NCI-H146 treated with DMSO at 0.1 percent for 48 hours (cell line): Measurements from ENCODE around the gene SNX1.
A peak's percentile ranks its signal among the peaks of the same experiment; 100 is the strongest.

Experiments
- DNase-seq: peaks from one replicate; lab custom pipeline; 2025; ENCODE audit not compliant: unreplicated experiment; lab: John Stamatoyannopoulos, UW

The SNX1 gene

DNA sequence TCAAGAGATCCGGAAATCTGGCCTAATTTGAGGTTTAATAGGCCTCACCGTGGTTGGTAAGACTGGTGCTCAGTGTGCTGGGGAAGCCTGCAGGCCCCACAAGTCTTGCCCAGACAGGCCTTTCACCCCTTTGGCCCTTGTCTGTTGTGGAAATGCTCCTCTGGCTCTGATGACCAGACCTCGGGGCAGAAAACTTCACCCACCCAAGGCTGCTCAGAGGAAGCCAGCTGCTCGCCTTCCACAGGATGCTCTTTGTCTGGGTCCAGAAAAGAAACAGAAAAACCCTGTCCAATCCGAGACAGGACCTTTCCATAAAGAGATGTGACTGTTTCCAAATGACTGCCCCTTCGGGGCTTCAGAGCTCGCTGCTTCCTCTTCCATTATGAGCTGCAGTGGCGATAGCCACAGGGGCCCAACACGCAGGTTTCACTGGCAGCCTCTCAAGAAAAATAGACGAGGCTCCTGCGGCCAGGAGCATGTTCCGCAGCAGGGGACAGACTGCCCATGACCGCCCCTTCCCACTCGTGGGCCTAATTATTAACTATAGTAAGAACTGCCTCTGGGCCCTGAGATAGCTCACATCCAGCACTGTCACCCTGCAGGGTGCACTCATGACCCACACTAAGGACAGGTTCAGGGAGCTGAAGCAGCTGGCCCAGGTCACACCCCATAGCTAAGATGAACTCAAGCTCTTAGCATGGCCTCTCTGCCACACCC is 48.9 kb downstream of the SNX1 start:
- DNase-seq: no peak

DNA sequence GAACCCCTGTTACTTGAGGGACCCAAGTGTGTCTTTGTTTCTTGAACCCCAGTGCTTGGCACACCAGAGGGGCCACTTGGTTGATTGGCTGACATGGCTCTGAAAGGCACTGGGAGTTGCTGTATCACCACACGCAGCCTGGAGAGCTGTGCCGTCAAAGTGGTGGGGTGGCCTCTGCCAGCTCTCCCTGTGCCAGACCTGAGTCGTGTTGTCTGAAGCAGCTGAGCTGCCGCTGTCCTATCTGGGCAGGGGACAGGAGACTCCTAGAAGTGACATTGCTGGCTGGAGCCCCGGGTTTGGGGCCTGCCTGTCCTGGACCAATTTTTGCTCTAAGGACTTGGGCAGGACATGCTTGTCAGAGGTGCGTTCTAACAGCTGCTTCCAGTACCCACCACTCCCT is 50.3 kb downstream of the SNX1 start:
- no peak for DNase-seq

DNA sequence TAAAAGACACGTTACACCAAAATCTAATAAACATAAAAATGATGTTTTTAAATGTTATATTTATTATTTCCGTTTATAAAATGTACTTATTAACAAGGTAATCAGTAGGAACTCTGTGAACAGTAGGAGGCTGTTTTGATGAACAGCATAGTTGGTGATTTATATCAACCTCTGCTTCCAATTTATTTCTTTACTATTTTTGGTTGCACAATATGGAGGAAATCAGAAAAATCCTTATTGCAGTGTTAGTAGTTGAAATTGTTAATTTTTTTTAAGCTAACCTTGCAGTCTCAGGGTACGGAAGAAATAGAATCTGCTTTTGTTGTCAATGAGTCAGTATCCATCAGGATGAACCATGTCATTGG is 50.7 kb downstream of the SNX1 start:
- DNase-seq: no peak

DNA sequence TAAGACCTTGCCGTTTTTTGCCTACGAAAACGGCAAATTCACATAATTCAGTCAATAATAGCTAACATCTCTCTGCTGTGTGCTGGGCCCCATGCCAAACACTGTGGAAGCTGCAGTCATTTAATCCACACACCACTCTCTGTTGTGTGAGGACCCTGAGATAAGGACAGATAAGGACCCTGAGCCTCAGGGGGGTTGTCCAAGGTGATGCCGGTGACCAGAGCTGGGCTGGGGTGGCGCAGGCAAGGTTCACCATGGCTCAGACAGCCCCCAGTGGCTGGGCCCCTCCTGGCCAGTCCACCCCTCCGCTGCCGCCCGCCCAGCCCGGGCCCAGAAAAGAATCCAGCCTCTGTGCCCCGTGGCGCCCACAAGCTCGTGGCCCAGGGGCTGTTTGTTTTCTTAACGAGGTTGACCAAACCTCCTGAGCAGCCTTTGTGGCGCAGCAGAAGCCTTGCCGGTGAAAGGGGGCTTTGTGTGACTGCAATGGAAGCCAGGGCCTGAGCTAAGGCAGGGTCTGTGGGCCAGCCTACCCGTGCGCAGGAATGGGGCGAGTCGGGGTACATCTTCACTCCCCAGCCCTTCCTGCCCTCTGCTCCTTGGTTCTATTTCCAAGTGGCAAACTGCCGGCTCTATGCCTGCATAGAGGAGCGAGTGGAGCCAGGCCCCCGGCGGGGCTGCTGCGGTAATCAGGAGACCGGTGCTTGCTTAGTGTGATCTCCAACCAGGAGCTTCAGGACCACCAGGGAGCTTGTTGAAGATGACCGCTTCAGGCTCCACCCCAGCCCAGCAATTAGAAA is 51.3 kb downstream of the SNX1 start:
- DNase-seq: no peak

DNA sequence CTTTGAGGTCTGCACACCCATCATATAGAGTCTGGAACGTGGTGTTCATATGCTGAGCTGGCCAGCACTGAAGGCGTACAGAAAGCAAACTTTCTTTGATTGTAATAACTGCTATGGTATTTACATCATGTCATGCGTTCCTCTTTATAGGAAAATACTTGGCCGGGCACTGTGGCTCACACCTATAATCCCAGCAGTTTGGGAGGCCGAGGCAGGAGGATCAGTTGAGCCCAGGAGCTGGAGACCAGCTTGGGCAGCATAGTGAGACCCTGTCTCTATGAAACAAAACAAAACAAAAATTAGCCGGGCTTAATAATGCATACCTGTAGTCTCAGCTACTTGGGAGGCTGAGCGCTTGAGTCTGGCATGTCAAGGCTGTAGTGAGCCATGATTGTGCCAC is 52.4 kb downstream of the SNX1 start:
- no peak for DNase-seq

DNA sequence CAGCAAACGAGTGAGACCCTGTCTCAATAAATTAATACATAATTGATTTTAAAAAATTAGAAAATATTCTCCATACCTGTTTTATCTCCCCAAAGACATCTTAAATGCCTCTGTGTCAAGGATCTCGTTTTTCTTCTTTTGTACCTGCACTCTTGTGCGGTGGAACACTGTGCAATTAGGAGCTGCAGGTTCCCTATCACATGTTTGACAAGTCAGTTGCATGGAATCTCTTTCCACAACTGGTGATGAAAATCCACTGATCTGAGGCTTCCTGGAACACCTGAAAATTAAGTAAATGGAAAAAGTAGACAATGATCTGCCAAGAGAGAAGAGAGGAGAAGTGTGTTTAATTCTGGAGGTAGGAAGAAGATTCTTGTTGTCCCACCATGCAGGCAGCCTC is 52.8 kb downstream of the SNX1 start:
- no peak for DNase-seq

DNA sequence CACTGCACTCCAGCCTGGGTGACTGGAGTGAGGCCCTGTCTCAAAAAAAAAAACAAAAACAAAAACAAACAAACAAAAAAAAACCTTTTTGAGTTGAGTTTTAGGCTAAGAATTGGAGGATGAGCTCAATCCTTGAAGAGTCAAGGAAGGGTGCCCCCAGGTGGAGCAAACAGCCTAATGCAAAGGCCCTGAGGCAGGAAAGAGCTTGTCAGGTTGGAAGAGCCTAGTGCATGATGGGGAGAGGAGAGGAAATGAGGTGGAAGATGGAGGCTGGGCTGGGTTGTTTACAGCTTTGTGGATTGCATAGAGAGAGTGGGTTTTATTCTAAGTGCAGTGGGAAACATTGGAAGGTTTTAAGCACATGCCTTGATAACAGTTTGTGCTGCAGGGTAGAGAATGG is 53.6 kb downstream of the SNX1 start:
- DNase-seq: no peak

DNA sequence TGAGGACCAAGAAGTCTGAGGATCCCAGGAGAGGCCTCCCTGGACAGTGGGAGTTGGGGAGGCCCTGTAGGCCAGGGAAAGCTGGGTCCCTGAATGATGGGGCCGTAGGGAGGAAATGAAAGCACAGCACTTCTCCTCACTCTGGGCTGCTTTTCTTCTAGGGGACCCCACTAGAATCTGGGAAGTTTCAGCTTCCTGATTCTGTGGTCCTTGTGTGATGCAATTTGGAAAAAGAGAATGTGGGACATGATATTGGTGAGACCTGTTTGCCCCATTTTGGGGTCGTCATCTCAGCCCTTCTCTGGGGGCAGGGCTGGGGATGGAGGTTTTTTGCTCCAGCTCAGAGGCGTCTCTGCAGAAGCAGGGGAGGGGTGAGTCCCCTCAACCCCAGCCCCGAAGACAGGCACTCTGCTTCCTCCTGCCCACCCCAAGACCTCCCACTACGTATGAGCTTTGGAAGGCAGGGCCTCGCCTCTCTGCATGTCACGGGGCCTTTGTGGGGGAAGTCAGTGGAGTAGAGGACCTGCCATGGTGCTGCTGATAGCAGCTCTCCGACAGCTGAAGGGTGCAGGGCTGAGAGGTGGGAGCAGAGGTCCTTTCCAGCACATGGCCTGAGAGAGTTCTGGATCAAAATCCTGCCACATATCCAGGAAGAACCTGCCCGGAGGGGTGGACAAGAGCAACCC is 54.3 kb downstream of the SNX1 start:
- no peak for DNase-seq

DNA sequence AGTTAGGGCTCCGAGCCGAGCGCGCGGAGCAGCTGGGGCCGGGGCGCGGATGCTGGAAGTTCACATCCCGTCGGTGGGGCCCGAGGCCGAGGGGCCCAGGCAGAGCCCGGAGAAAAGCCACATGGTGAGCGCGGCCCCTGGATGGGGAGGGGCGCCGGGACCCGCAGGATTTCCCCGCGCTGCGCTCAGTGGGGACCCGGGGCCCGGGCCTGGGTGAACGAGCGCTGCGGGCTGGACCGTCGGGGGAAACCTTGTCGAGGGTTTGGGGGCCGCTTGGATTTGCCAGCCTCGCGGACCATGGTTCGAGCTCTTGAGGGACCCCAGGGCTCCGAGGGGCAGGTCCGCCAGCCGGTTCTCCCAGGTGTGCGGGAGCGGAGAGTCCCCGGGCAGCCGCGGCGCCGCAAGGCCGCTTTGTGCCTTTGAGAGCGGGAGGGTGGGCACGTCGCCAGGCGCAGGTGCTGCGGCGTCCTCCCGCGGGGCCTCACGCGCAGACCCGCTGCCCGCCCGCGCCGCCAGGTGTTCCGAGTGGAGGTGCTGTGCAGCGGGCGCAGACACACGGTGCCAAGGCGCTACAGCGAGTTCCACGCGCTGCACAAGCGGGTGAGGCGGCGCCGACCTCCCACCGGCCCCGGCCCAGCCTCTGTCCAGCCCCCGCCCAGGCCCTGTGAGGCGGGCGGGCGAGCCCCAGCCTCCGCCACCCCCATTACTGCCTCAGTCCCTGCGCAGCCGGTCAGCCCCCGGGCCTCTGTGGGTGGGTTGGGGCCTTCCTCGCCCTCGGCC is 56.1 kb downstream of the SNX1 start, which contains the start of gene SNX22:
Gene SNX22, plus strand, starts transcription at position 5 of the 780 bp plus-strand sequence. Its CDS starts 45 bp downstream, at position 50.
- DNase-seq: no peak

DNA sequence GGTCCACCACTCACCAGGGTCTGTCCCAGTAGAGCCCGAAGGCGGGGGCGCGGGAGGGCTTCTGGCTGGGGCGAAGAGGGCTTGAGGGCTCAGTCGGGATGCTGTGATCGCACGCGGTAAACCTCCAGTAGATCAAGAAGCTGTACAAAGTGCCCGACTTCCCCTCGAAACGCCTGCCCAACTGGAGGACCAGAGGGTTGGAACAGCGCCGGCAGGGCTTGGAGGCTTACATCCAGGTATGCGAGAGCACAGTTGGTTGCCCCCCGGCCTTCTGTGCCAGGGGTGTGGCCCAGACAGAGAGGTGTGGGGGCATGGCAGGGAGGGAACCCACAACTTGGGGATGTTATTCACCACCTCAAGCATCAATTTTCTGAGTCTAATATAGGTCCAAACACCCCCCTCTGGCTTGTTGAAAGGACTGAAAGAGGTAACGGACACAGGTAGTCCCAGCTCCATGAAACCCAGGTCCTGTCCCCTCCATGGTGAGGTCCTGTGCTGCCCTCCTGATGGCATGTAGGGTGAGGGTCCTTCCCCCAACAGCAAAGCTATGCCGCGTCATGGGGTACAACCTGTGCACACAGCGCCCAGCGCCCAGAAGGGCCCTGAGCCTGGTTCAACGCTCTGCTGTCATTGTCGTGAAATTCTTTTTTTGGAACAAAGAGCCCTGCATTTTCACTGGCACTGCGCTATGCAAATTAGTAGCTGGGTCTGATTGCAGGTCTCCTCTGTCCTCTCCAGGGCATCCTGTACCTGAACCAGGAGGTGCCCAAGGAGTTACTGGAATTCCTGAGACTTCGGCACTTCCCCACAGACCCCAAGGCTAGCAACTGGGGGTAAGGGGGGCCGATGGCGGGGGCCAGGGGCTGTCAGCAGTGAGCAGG is 57.0 kb downstream of the SNX1 start:
- DNase-seq: no peak

DNA sequence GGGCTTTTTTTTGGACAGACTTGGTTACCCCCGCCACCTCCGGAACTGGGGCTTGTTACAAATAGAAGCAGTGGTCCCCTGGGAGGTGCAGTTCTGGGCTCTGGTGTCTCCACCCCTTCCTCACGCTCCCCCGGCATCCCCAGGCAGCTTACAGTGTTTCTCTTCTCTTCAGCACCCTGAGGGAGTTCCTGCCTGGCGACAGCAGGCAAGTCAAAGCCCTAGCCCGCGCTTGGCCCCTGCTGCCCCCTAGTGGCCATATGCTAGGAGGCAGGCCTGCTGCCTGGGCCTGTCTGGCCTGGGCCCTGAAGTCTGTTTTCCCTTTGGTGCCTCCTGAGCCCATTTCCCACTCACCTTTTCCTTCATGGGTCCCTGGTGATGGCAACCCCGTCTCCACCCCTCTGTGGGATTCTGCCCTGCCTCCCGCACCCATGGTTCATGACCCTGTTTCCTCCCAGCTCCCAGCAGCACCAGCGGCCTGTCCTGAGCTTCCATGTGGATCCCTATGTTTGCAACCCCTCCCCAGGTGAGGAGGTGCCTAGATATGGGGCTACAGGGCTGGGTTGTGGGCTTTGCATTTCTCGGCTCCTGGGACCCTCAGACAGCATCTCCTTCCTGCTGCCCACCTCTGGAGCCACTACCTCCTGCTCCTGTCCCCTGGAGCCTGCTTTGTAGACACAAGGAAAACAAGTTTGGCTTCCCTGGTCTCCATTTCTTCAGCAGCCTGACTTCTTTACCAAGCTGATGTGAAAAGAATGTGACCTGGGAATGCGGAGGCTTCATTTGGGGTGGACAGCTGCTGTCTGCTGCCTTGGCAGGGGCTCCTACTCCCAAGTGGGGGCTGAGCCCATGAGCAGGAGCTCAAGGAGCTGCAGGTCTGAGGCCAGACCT is 57.9 kb downstream of the SNX1 start:
- DNase-seq: peak; percentile 39

DNA sequence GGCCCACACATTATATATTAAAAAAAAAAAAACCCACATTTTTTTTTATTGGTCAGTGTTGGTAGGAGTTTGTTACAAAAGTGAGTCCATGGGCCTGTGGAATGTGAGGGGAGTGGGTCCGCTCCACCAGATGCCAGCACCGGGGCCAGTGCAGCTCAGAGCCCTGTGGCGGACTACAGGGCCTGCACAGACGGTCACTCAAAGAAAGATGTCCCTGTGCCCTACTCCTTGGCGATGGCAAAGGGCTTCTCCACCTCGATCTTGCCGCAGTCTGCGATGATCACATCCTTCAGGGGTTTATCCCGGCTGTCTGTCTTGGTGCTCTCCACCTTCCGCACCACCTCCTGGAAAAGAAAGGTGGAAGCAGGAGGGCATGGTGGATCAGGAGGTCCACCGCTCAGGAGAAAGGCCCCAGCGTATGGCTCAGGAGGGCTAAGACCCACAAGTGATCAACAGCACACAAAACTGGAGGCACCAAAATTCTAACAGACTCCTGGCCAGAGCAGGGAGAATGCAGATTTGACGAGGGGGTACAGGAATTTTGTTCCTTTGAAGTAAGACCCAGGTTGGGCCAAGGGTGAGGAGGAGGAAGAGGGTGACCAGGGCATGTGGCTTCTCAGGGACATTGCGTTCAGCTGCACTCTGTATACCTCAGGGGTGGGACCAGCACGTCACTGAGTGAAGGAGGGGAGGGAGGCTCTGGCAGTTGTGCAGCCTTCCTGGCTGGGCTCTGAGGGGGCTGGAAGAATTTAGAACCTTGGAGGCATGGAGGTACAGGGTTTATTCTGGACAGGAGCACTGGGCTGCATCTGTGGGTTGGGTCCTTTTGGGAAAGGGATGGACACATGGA is 60.2 kb downstream of the SNX1 start:
- no peak for DNase-seq

DNA sequence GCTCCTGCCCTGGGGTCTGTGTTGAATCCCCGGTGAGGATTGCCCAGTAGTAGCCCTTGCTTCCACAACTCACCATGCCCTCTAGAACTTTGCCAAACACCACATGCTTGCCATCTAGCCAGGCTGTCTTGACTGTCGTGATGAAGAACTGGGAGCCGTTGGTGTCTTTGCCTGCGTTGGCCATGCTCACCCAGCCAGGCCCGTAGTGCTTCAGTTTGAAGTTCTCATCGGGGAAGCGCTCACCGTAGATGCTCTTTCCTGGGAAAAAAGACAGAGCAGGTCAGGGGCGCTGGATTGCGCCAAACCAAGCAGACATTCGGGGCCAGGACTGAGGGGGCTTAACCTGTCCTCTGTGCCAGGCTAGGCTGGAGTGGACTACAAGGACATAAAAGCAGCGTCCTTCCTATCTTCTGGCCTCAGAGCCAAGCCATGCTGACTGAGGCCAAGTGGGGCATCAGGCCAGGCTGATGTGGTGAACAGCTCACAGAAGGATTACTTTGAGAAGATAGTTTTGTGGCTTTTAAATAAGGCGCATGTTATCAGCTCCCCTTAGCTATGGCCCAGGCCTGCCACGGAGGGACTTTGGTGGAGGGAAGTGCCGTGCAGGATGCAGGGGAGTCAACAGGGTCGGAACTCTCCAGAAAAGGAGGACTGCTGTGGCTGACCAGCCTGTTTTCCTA is 61.0 kb downstream of the SNX1 start:
- no peak for DNase-seq

DNA sequence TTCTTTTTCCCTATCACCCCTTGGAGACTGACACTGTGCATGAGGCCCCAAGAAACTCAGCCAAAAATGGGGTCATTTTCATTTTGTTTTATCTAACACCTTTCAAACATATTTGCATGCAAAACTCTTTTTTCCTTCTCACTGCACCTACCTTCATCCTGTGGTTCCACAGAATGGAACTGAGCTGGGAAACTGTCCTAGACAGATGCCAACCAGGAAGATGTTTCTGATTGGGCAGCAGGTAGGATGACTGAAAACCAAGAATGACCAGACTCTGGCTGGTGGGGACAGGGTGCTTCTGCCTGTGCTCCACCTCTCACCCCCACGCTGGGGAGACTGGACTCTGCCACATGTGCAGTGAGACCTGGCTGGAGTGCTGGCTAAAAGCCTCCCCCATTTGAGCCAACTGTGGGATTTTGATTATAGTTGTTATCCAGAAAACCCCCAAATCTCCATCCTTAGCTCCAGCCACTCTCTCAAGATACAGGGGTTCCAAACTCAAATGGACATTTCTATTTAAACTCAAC is 61.9 kb downstream of the SNX1 start:
- DNase-seq: no peak

DNA sequence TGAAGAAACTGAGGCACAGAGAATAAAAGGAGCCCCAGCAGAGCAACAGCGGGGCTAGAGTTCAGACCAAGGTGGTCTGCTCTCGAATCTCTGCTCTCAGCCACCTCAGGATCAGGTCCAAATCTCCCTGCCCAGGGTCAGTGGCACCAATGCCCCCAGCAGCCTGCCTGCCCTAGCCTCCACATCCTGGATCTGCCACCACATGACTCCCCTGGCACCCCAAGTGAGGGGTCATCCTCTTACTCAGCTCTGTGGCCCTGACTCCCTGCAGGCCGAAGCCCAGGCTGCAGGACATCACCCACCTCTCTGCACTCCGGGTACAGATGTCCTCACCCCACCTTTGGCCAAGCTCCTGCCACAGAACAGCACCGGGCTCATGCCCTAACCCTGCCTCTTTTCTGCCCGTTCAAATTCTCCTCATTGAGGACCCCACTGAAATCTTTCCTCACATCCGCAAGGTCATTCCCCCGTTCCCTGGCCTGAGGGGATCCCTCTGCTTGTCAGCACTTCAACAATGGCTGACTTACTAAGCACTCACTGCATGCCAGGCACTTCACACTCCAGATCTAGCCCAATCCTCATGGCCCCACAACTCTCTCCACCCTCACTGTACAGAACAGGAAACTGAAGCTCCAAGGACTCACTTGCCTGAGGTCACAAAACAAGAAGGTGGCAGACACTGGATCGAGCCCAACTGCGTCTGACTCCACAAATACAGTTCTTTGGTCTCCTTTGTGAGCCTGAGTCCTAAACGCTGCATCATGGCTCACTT is 62.8 kb downstream of the SNX1 start:
- DNase-seq: no peak

DNA sequence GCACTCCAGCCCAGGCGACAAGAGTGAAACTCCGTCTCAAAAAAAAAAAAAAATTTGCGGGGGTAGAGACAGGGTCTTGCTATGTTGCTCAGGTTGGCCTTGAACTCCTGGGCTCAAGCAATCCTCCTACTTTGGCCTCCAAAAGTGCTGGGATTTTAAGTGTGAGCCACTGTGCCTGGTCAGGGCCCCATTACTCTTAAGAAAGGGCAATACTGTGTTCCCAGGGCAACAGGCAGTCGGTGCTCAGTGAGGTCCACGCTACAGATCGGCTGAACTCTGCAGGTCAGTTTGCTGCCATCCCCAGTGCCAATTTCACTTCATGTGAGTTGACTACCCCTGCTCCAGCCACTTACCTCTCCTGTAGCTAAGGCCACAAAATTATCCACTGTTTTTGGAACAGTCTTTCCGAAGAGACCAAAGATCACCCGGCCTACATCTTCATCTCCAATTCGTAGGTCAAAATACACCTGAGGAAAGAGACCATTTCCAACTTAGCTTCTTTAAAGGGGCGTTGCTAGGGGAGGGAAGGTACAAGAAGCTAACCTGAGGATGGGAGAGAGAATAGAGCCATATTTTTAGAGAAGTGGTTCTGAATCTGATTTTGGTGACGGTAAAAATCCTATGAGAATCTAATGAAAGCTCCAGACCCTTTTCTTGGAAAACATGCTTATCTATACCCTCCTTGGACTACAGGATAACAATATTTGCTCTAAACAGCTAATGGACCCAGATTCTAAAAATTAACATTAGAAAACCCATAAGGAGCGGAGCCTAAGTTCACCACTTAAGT is 66.1 kb downstream of the SNX1 start:
- DNase-seq: no peak
